ENCODE data around the gene FBXL7. TPM values are rescaled to one million over a fixed set of nuclear protein-coding genes. Genes with fewer than 3 reads are reported as not detected.

Gene FBXL7
- total and polyA plus RNA-seq, 2 experiments from 2014 or later: 4.5 to 15.2 TPM

- ATAC-seq (no peak), DNase-seq (ENCODE audit: low spot score) (no peak)
- Mint-ChIP-seq H3K27me3 (ENCODE audit: insufficient read depth, low read depth, poor library complexity) (no peaks in the 10 kb centered on the region), H3K36me3 (ENCODE audit: low read depth) (0 out of 3 replicates have a peak, but pooled peaks cover 11% of the 10 kb centered on the region), H3K27ac (no peak overlapping the region), H3K4me1 (peaks cover 2% of the 10 kb centered on the region; the same call in 1 of the 3 replicates), H3K4me3 (no peak overlapping the region), H3K9me3 (no peaks in the 10 kb centered on the region)
- Histone ChIP-seq H4K20me1 (replicated peaks; ENCODE audit: insufficient read depth) (no peaks in the 10 kb centered on the region), H3K4me2 (no peak overlapping the region), H3K9me2 (ENCODE audit: insufficient read depth) (no peaks in the 10 kb centered on the region), H3F3A (replicated peaks; ENCODE audit: low read depth) (no peaks in the 10 kb centered on the region), H3K36me3 (ENCODE audit: insufficient read depth) (no peaks in the 10 kb centered on the region), H3K4me3 (no peak overlapping the region), H3K4me1 (ENCODE audit: insufficient read depth) (no peaks in the 10 kb centered on the region; the same call in 1 of the 2 replicates), H3K79me2 (replicated peaks; ENCODE audit: insufficient read depth) (no peaks in the 10 kb centered on the region), H3K27me3 (ENCODE audit: insufficient read depth) (no peaks in the 10 kb centered on the region), H3K27ac (ENCODE audit: low read depth) (no peak overlapping the region), H2AFZ (no peak overlapping the region)
- no peak for TF ChIP-seq STAT1 (IDR thresholded peaks at IDR 0.05; ENCODE audit: unreplicated experiment)
- no peak for TF ChIP-seq ZNF114 (CRISPR knock-in tag; IDR thresholded peaks at IDR 0.05)
- TF ChIP-seq, protein P1, sequence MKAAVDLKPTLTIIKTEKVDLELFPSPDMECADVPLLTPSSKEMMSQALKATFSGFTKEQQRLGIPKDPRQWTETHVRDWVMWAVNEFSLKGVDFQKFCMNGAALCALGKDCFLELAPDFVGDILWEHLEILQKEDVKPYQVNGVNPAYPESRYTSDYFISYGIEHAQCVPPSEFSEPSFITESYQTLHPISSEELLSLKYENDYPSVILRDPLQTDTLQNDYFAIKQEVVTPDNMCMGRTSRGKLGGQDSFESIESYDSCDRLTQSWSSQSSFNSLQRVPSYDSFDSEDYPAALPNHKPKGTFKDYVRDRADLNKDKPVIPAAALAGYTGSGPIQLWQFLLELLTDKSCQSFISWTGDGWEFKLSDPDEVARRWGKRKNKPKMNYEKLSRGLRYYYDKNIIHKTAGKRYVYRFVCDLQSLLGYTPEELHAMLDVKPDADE (IDR thresholded peaks at IDR 0.05): no peak
These were observed 439.0 kb downstream of the FBXL7 start for GRCh38 chr5:15938961-15939360.

DNA sequence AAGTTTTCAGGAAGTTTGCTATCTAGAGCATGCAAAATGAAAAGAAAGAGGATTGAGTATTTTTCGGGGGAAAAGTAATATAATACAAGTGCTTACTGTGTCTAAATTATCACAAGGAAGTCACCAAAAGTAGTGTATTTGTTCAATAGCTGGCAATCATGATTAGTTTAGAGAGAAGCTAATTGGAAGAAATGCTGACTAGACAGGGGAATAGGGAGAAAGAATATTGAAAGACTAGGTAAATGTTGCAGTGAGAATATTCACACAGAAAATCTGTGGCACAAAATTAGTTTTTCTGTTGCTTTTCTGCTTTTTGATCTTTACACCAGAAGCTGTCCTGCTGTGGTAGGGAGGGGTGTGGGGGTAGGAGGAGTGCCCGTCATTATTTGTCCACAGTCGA lies 440.9 kb downstream of the FBXL7 start:
- Histone ChIP-seq H3K79me2 (replicated peaks; ENCODE audit: insufficient read depth) (no peaks in the 10 kb centered on the region), H3K27me3 (ENCODE audit: insufficient read depth) (no peaks in the 10 kb centered on the region), H3K4me1 (ENCODE audit: insufficient read depth) (no peaks in the 10 kb centered on the region; the same call in 1 of the 2 replicates), H2AFZ (no peak overlapping the region), H3K4me3 (no peak overlapping the region), H3K9me2 (ENCODE audit: insufficient read depth) (no peaks in the 10 kb centered on the region), H3K36me3 (ENCODE audit: insufficient read depth) (no peaks in the 10 kb centered on the region), H3K27ac (ENCODE audit: low read depth) (no peak overlapping the region), H4K20me1 (replicated peaks; ENCODE audit: insufficient read depth) (no peaks in the 10 kb centered on the region), H3F3A (replicated peaks; ENCODE audit: low read depth) (no peaks in the 10 kb centered on the region), H3K4me2 (no peak overlapping the region)
- ATAC-seq (no peak), DNase-seq (ENCODE audit: low spot score) (no peak)
- Mint-ChIP-seq H3K27ac (no peak overlapping the region), H3K27me3 (ENCODE audit: insufficient read depth, low read depth, poor library complexity) (no peaks in the 10 kb centered on the region), H3K4me3 (no peak overlapping the region), H3K36me3 (ENCODE audit: low read depth) (0 out of 3 replicates have a peak, but pooled peaks cover 11% of the 10 kb centered on the region), H3K4me1 (peaks cover 2% of the 10 kb centered on the region; the same call in 1 of the 3 replicates), H3K9me3 (no peaks in the 10 kb centered on the region)
- TF ChIP-seq EZH2phosphoT487 (IDR thresholded peaks at IDR 0.05; ENCODE audit: unreplicated experiment) (no peak), JUNB (IDR thresholded peaks at IDR 0.05; ENCODE audit: unreplicated experiment) (no peak), ZNF331 (CRISPR knock-in tag; IDR thresholded peaks at IDR 0.05; ENCODE audit: low read depth) (no peak), NANOG (IDR thresholded peaks at IDR 0.05; ENCODE audit: borderline replicate concordance) (no peak), EZH2 (IDR thresholded peaks at IDR 0.05; ENCODE audit: low read depth, unreplicated experiment) (no peak), ZNF462 (CRISPR knock-in tag; IDR thresholded peaks at IDR 0.05) (no peak), STAT1 (IDR thresholded peaks at IDR 0.05; ENCODE audit: unreplicated experiment) (no peak), CREB1 (CRISPR knock-in tag; IDR thresholded peaks at IDR 0.05; ENCODE audit: low read depth) (no peak), POLR2AphosphoS5 (IDR thresholded peaks at IDR 0.05; ENCODE audit: low read depth) (no peak), ZNF114 (CRISPR knock-in tag; IDR thresholded peaks at IDR 0.05) (no peak)
- TF ChIP-seq, protein P2, sequence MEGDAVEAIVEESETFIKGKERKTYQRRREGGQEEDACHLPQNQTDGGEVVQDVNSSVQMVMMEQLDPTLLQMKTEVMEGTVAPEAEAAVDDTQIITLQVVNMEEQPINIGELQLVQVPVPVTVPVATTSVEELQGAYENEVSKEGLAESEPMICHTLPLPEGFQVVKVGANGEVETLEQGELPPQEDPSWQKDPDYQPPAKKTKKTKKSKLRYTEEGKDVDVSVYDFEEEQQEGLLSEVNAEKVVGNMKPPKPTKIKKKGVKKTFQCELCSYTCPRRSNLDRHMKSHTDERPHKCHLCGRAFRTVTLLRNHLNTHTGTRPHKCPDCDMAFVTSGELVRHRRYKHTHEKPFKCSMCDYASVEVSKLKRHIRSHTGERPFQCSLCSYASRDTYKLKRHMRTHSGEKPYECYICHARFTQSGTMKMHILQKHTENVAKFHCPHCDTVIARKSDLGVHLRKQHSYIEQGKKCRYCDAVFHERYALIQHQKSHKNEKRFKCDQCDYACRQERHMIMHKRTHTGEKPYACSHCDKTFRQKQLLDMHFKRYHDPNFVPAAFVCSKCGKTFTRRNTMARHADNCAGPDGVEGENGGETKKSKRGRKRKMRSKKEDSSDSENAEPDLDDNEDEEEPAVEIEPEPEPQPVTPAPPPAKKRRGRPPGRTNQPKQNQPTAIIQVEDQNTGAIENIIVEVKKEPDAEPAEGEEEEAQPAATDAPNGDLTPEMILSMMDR (conservative IDR thresholded peaks at IDR 0.05; ENCODE audit: low read depth in 2 of 2): no peak
- TF ChIP-seq, protein P1 (IDR thresholded peaks at IDR 0.05): no peak
